HepG2 (cell line): ENCODE measurements around the gene RPSA. TPM values are rescaled to one million over a fixed set of nuclear protein-coding genes. Genes with fewer than 3 reads are reported as not detected.
A peak's percentile ranks its signal among the peaks of the same experiment; 100 is the strongest.

Source experiments
- ATF3 ChIP-seq: sonication (generic); formaldehyde crosslinking; IDR thresholded peaks from 2 replicates; pipeline ENCODE4 v1.4.0; 2020; ENCODE audit warnings: missing genetic modification reagents
- BCL3 ChIP-seq: sonication (generic); formaldehyde crosslinking; IDR thresholded peaks from 2 replicates; pipeline ENCODE4 v1.5.1; 2020; ENCODE audit warnings: mild to moderate bottlenecking, missing genetic modification reagents, moderate library complexity
- CCDC6 ChIP-seq: sonication (generic); formaldehyde crosslinking; IDR thresholded peaks from 2 replicates; pipeline ENCODE4 v1.8.1; 2022; ENCODE audit warnings: mild to moderate bottlenecking, missing genetic modification reagents, moderate library complexity
- FOXK2 ChIP-seq: fragments of 450-650 bp; IDR thresholded peaks from 2 replicates; pipeline ENCODE4 v1.6.1; 2016
- FOXO1 ChIP-seq: sonication (generic); formaldehyde crosslinking; IDR thresholded peaks from 2 replicates; pipeline ENCODE4 v1.4.0; 2020; ENCODE audit warnings: missing genetic modification reagents
- HOXA5 ChIP-seq: sonication (generic); formaldehyde crosslinking; IDR thresholded peaks from 2 replicates; pipeline ENCODE4 v1.4.0; 2020; ENCODE audit warnings: missing genetic modification reagents
- HOXA7 ChIP-seq: sonication (generic); formaldehyde crosslinking; IDR thresholded peaks from 2 replicates; pipeline ENCODE4 v1.8.1; 2022; ENCODE audit warnings: mild to moderate bottlenecking, missing genetic modification reagents, moderate library complexity
- NCOA5 ChIP-seq: sonication (generic); formaldehyde crosslinking; IDR thresholded peaks from 2 replicates; pipeline ENCODE4 v1.4.0; 2020; ENCODE audit warnings: missing genetic modification reagents
- NFE2L1 ChIP-seq: sonication (generic); formaldehyde crosslinking; IDR thresholded peaks from 2 replicates; pipeline ENCODE4 v1.4.0; 2020; ENCODE audit warnings: missing genetic modification reagents, mild to moderate bottlenecking, borderline replicate concordance
- SMYD3 ChIP-seq: sonication (generic); formaldehyde crosslinking; IDR thresholded peaks from 2 replicates; pipeline ENCODE4 v1.8.1; 2023; ENCODE audit warnings: mild to moderate bottlenecking, missing genetic modification reagents
- TOPORS ChIP-seq: sonication (generic); formaldehyde crosslinking; IDR thresholded peaks from 2 replicates; pipeline ENCODE4 v1.8.0; 2023; ENCODE audit warnings: mild to moderate bottlenecking, missing genetic modification reagents
- ZBTB20 ChIP-seq: sonication (generic); formaldehyde crosslinking; IDR thresholded peaks from 2 replicates; pipeline ENCODE4 v1.8.1; 2023; ENCODE audit warnings: missing genetic modification reagents, low read depth, mild to moderate bottlenecking, borderline replicate concordance
- ZNF333 ChIP-seq: sonication (generic); formaldehyde crosslinking; IDR thresholded peaks from 2 replicates; pipeline ENCODE4 v1.4.0; 2020; ENCODE audit warnings: mild to moderate bottlenecking, missing genetic modification reagents, borderline replicate concordance
- ZNF350 ChIP-seq: sonication (generic); formaldehyde crosslinking; IDR thresholded peaks from 2 replicates; pipeline ENCODE4 v1.4.0; 2020; ENCODE audit warnings: mild to moderate bottlenecking, low read depth, missing genetic modification reagents, borderline replicate concordance
- ZNF44 ChIP-seq: sonication (generic); formaldehyde crosslinking; IDR thresholded peaks from 2 replicates; pipeline ENCODE4 v1.5.1; 2020; ENCODE audit warnings: mild to moderate bottlenecking, missing genetic modification reagents
- ZNF512 ChIP-seq: sonication (generic); formaldehyde crosslinking; IDR thresholded peaks from 2 replicates; pipeline ENCODE4 v1.4.0; 2020; ENCODE audit warnings: mild to moderate bottlenecking, missing genetic modification reagents
- ZNF576 ChIP-seq: sonication (generic); formaldehyde crosslinking; IDR thresholded peaks from 2 replicates; pipeline ENCODE4 v1.4.0; 2020; ENCODE audit warnings: mild to moderate bottlenecking, missing genetic modification reagents
- ZNF607 ChIP-seq: sonication (generic); formaldehyde crosslinking; IDR thresholded peaks from 2 replicates; pipeline ENCODE4 v1.5.1; 2020; ENCODE audit warnings: missing genetic modification reagents, mild to moderate bottlenecking, borderline replicate concordance
- ZSCAN20 ChIP-seq: sonication (generic); formaldehyde crosslinking; IDR thresholded peaks from 2 replicates; pipeline ENCODE4 v1.4.0; 2020; ENCODE audit warnings: missing genetic modification reagents, mild to moderate bottlenecking, borderline replicate concordance
- ZSCAN25 ChIP-seq: sonication (generic); formaldehyde crosslinking; IDR thresholded peaks from 2 replicates; pipeline ENCODE4 v1.8.0; 2022; ENCODE audit warnings: mild to moderate bottlenecking, missing genetic modification reagents
- ZXDC ChIP-seq: sonication (generic); formaldehyde crosslinking; IDR thresholded peaks from 2 replicates; pipeline ENCODE4 v1.5.0; 2020; ENCODE audit warnings: mild to moderate bottlenecking, missing genetic modification reagents
- polyA plus RNA-seq, 8 experiments: library from polyadenylated mRNA; depleted of rRNA in 3 of 8; stranded (reverse) in 7 of 8; unstranded in 1 of 8; fragments of >200 nt; fragmentation: Illumina TruSeq in 4 of 8; extraction: Trizol in 4 of 8; gene quantifications; 2 replicates each; pipeline versions ENCODE4 v1.2.1 to v1.2.3, GENCODE V29; 2011 to 2016; ENCODE audit warnings: low read depth in 4 of 8, missing spikeins in 1 of 8, mixed read lengths in 1 of 8; ENCODE audit not compliant: insufficient read depth in 1 of 8
- total RNA-seq, 5 experiments: library from RNA; depleted of rRNA; stranded (reverse); fragments of >200 nt; fragmentation: Illumina TruSeq; extraction: Trizol; gene quantifications; 2 replicates each; pipeline ENCODE4 v1.2.3, GENCODE V29; 2016; ENCODE audit warnings: low read depth in 1 of 5

Gene RPSA
- total and polyA plus RNA-seq, 2 of the 13 experiments (the other 11 are each of a cell fraction or from before 2014, with no cell fraction given) = 1,683 to 3,226 TPM

- TF ChIP-seq ZNF512 (CRISPR knock-in tag) (no peak), TOPORS (CRISPR knock-in tag) (peak; percentile 73; the same call in 1 of the 2 replicates), FOXK2 (no peak), NFE2L1 (CRISPR knock-in tag) (no peak), HOXA7 (CRISPR knock-in tag) (no peak), NCOA5 (CRISPR knock-in tag) (no peak), ZBTB20 (CRISPR knock-in tag) (peak; percentile 51; the same call in 1 of the 2 replicates), HOXA5 (peak; percentile 49; the same call in 1 of the 2 replicates), ZNF44 (CRISPR knock-in tag) (peak; percentile 88), ZSCAN20 (CRISPR knock-in tag) (no peak), FOXO1 (no peak; the same call in none of the 2 replicates), ZNF350 (peak; percentile 87; the same call in 1 of the 2 replicates), BCL3 (CRISPR knock-in tag) (0 out of 2 replicates have a peak, but pooled peaks have one; percentile 80), ZNF607 (CRISPR knock-in tag) (peak; percentile 88), ZXDC (CRISPR knock-in tag) (no peak; the same call in 1 of the 2 replicates), ZNF576 (CRISPR knock-in tag) (peak; percentile 79), ATF3 (CRISPR knock-in tag) (peak; percentile 59), ZSCAN25 (CRISPR knock-in tag) (0 out of 2 replicates have a peak, but pooled peaks have one; percentile 22), ZNF333 (CRISPR knock-in tag) (peak; percentile 95), CCDC6 (CRISPR knock-in tag) (peak; percentile 72; the same call in 1 of the 2 replicates), SMYD3 (CRISPR knock-in tag) (peak; percentile 43; the same call in 1 of the 2 replicates)
Observed at GRCh38 chr3:39406368-39407258, at the start of gene RPSA (continued).
